Keratinocyte (primary cell): Measurements from ENCODE around the gene RFX3. TPM values are rescaled to one million over a fixed set of nuclear protein-coding genes. Genes with fewer than 3 reads are reported as not detected.

Experiments used
- DNase-seq: peaks from one replicate; pipeline ENCODE4 v3.0.0-alpha.2; 2011; ENCODE audit warnings: low read depth, missing footprints, low spot score
- FAIRE-seq: peaks from 2 replicates; lab custom pipeline; 2011; peaks lifted over from hg19 to GRCh38; lab: Jason Lieb, UNC
- H2AFZ ChIP-seq: 2 replicates; pipeline ENCODE4 v1.6.0; 2012; ENCODE audit warnings: low read length, control low read depth, inconsistent platforms; ENCODE audit not compliant: control insufficient read depth
- H3K27ac ChIP-seq: 2 replicates; pipeline ENCODE4 v1.5.1; 2011; ENCODE audit warnings: low read length; ENCODE audit not compliant: control insufficient read depth, insufficient read depth
- H3K27me3 ChIP-seq: 3 replicates; pipeline ENCODE4 v1.6.0; 2011; ENCODE audit warnings: low read length; ENCODE audit not compliant: control insufficient read depth, insufficient read depth; ENCODE audit errors: extremely low read depth
- H3K36me3 ChIP-seq, 2 experiments: 2 replicates in 1 of 2; 3 replicates in 1 of 2; pipeline ENCODE4 v1.5.1; 2011; ENCODE audit warnings: low read length in 2 of 2, mild to moderate bottlenecking in 1 of 2; ENCODE audit not compliant: control insufficient read depth in 2 of 2, insufficient read depth in 2 of 2; ENCODE audit errors: extremely low read depth in 1 of 2
- H3K4me1 ChIP-seq: 3 replicates; pipeline ENCODE4 v1.5.1; 2011; ENCODE audit warnings: low read length; ENCODE audit not compliant: control insufficient read depth, insufficient read depth; ENCODE audit errors: extremely low read depth
- H3K4me2 ChIP-seq: 3 replicates; pipeline ENCODE4 v1.6.0; 2011; ENCODE audit warnings: low read depth, low read length; ENCODE audit not compliant: control insufficient read depth, insufficient read depth; ENCODE audit errors: extremely low read depth
- H3K4me3 ChIP-seq, 3 experiments: fragments of 200-600 bp in 1 of 3; sonication (generic) in 1 of 3; 2 replicates in 2 of 3; 3 replicates in 1 of 3; pipeline ENCODE4 v1.5.1; 2011 to 2016; ENCODE audit warnings: low read length in 3 of 3, mild to moderate bottlenecking in 3 of 3, control low read depth in 2 of 3, inconsistent platforms in 1 of 3, low read depth in 1 of 3, mixed read lengths in 1 of 3, mixed run types in 1 of 3, moderate library complexity in 1 of 3; ENCODE audit not compliant: control insufficient read depth in 2 of 3, insufficient read depth in 2 of 3; ENCODE audit errors: extremely low read depth in 1 of 3
- H3K79me2 ChIP-seq: 2 replicates; pipeline ENCODE4 v1.6.0; 2012; ENCODE audit warnings: low read length; ENCODE audit not compliant: control insufficient read depth, insufficient read depth
- H3K9ac ChIP-seq: 3 replicates; pipeline ENCODE4 v1.6.0; 2011; ENCODE audit warnings: low read length; ENCODE audit not compliant: control insufficient read depth, insufficient read depth; ENCODE audit errors: extremely low read depth
- H3K9me1 ChIP-seq: 3 replicates; pipeline ENCODE4 v1.6.0; 2011; ENCODE audit warnings: low read length; ENCODE audit not compliant: control insufficient read depth, insufficient read depth; ENCODE audit errors: extremely low read depth
- H3K9me3 ChIP-seq: 2 replicates; pipeline ENCODE4 v1.5.1; 2012; ENCODE audit warnings: low read depth, low read length; ENCODE audit not compliant: control insufficient read depth
- H4K20me1 ChIP-seq: 3 replicates; pipeline ENCODE4 v1.6.0; 2011; ENCODE audit warnings: low read length; ENCODE audit not compliant: control insufficient read depth, insufficient read depth; ENCODE audit errors: extremely low read depth
- EZH2 ChIP-seq: IDR thresholded peaks from one replicate; pipeline ENCODE4 v1.6.1; 2012; ENCODE audit warnings: inconsistent platforms, mild to moderate bottlenecking, low read length, moderate library complexity
- dilution Hi-C: fragments of 300-500 bp; cut with MboI; formaldehyde crosslinking; loops from one replicate; pipeline ENCODE4 v1.7.0; 2020; ENCODE audit warnings: low sequenced_read_pairs; ENCODE audit not compliant: extremely low pct_ligation_motif_present
- polyA plus RNA-seq, 5 experiments: library from polyadenylated mRNA; depleted of rRNA in 3 of 5; stranded (reverse) in 3 of 5; stranded (forward) in 1 of 5; unstranded in 1 of 5; fragments of >200 nt; gene quantifications; 1 replicate in 1 of 5; 2 replicates in 3 of 5; 3 replicates in 1 of 5; pipeline versions ENCODE4 v1.2.1 to v1.2.3, GENCODE V29; 2011 to 2012; ENCODE audit warnings: missing spikeins in 2 of 5, low read depth in 1 of 5, low replicate concordance in 1 of 5
- TF ChIP-seq, protein P1 (sequence below), 3 experiments: IDR thresholded peaks in 1 of 3; conservative IDR thresholded peaks in 1 of 3; optimal IDR thresholded peaks in 1 of 3; 2 replicates in 2 of 3; 3 replicates in 1 of 3; pipeline versions ENCODE3 to v1.5.1; 2011; ENCODE audit warnings: low read length in 3 of 3, mild to moderate bottlenecking in 3 of 3, moderate library complexity in 2 of 3, control low read depth in 1 of 3, inconsistent platforms in 1 of 3; ENCODE audit not compliant: insufficient read depth in 2 of 3; ENCODE audit errors: extremely low read depth in 1 of 3

Gene RFX3
- polyA plus RNA-seq, 1 donor (not counting 4 experiments of a cell fraction or from before 2014, with no cell fraction given): 1.8 TPM

GRCh38 chr9:3490957-3491356, 34.8 kb downstream of the RFX3 start:
- Histone ChIP-seq H3K4me2 (no peak overlapping the region), H3K9ac (no peak overlapping the region), H3K4me1 (no peaks in the 10 kb centered on the region), H3K36me3 (no peaks in the 10 kb centered on the region), H3K9me1 (no peaks in the 10 kb centered on the region), H3K4me3 (no peak overlapping the region), H4K20me1 (no peaks in the 10 kb centered on the region), H3K27me3 (no peaks in the 10 kb centered on the region), H3K9me3 (no peaks in the 10 kb centered on the region), H3K27ac (no peak overlapping the region), H3K79me2 (no peaks in the 10 kb centered on the region), H2AFZ (no peak overlapping the region)
- TF ChIP-seq, protein P1, sequence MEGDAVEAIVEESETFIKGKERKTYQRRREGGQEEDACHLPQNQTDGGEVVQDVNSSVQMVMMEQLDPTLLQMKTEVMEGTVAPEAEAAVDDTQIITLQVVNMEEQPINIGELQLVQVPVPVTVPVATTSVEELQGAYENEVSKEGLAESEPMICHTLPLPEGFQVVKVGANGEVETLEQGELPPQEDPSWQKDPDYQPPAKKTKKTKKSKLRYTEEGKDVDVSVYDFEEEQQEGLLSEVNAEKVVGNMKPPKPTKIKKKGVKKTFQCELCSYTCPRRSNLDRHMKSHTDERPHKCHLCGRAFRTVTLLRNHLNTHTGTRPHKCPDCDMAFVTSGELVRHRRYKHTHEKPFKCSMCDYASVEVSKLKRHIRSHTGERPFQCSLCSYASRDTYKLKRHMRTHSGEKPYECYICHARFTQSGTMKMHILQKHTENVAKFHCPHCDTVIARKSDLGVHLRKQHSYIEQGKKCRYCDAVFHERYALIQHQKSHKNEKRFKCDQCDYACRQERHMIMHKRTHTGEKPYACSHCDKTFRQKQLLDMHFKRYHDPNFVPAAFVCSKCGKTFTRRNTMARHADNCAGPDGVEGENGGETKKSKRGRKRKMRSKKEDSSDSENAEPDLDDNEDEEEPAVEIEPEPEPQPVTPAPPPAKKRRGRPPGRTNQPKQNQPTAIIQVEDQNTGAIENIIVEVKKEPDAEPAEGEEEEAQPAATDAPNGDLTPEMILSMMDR (optimal IDR thresholded peaks at IDR 0.05 in 1 of 3, IDR thresholded peaks at IDR 0.05 in 1 of 3, conservative IDR thresholded peaks at IDR 0.05 in 1 of 3; ENCODE audit: extremely low read depth in 1 of 3, insufficient read depth in 2 of 3, low read length in 3 of 3): no peak
- no peak for TF ChIP-seq EZH2
- FAIRE-seq (no peak), DNase-seq (no peak)
- dilution Hi-C loops: no loop called here

- no peak overlapping the region for H3K4me2 ChIP-seq
- H2AFZ ChIP-seq: no peak overlapping the region
- H3K36me3 ChIP-seq: no peaks in the 10 kb centered on the region
- H3K27ac ChIP-seq: no peak overlapping the region
- no peak overlapping the region for H3K9ac ChIP-seq
- FAIRE-seq (no peak), DNase-seq (no peak)
- peaks cover 9% of the 10 kb centered on the region for H3K4me1 ChIP-seq
- TF ChIP-seq EZH2: no peak
- TF ChIP-seq, protein P1 (optimal IDR thresholded peaks at IDR 0.05 in 1 of 3, IDR thresholded peaks at IDR 0.05 in 1 of 3, conservative IDR thresholded peaks at IDR 0.05 in 1 of 3; ENCODE audit: extremely low read depth in 1 of 3, insufficient read depth in 2 of 3, low read length in 3 of 3): no peak
- H3K79me2 ChIP-seq: no peaks in the 10 kb centered on the region
- H3K27me3 ChIP-seq: no peaks in the 10 kb centered on the region
- H3K9me3 ChIP-seq: no peaks in the 10 kb centered on the region
- H4K20me1 ChIP-seq: no peaks in the 10 kb centered on the region
- H3K4me3 ChIP-seq: no peak overlapping the region
- dilution Hi-C loops: no loop called here
- no peaks in the 10 kb centered on the region for H3K9me1 ChIP-seq
These were observed 43.2 kb downstream of the RFX3 start for GRCh38 chr9:3482578-3482977.
